Thyroid gland (tissue), 4 donors: ENCODE data around the gene EMILIN3.

Experiments used
- POLR2A ChIP-seq, 2 donors: fragments of 450-650 bp; IDR thresholded peaks; one replicate each; pipeline ENCODE4 v1.6.1; 2017; ENCODE audit warnings: antibody characterized with exemption in 2 of 2, mild to moderate bottlenecking in 2 of 2, moderate library complexity in 1 of 2
- TF ChIP-seq, protein P1 (sequence below), 6 experiments: fragments of 200-600 bp in 3 of 6; fragments of 450-650 bp in 3 of 6; sonication (generic) in 3 of 6; IDR thresholded peaks; one replicate each; pipeline ENCODE4 v1.5.1; 2016 to 2019; ENCODE audit warnings: antibody characterized with exemption in 6 of 6, mild to moderate bottlenecking in 2 of 6, inconsistent platforms in 1 of 6, moderate library complexity in 1 of 6

DNA sequence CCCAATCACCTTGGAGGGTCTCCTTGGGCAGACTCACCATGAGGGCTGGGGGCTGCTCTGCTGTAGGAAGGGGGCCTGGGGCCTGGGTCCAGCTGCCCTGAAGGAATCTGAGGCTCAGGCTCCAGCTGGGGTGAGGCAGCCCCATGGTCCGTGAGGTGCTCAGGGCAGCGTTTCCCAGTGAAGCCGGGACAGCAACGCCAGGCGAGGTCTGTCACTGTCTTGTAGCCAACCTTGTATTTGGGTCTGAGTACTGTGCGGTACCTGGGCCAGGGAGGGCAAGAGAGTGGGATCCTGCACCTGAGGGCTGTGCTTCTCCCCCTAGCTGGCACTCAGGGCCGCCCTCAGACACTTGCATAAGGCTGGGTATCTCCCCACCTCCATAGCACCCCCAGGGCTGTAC lies 3.0 kb downstream of the EMILIN3 start:
- TF ChIP-seq, protein P1, sequence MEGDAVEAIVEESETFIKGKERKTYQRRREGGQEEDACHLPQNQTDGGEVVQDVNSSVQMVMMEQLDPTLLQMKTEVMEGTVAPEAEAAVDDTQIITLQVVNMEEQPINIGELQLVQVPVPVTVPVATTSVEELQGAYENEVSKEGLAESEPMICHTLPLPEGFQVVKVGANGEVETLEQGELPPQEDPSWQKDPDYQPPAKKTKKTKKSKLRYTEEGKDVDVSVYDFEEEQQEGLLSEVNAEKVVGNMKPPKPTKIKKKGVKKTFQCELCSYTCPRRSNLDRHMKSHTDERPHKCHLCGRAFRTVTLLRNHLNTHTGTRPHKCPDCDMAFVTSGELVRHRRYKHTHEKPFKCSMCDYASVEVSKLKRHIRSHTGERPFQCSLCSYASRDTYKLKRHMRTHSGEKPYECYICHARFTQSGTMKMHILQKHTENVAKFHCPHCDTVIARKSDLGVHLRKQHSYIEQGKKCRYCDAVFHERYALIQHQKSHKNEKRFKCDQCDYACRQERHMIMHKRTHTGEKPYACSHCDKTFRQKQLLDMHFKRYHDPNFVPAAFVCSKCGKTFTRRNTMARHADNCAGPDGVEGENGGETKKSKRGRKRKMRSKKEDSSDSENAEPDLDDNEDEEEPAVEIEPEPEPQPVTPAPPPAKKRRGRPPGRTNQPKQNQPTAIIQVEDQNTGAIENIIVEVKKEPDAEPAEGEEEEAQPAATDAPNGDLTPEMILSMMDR (IDR thresholded peaks at IDR 0.05) = no peak
- TF ChIP-seq POLR2A (IDR thresholded peaks at IDR 0.05) = no peak
